ENCODE measurements around the gene CPLANE2.
A peak's percentile ranks its signal among the peaks of the same experiment; 100 is the strongest.

The CPLANE2 gene

GRCh38 chr1:16186655-16187235 lies 50.2 kb downstream of the CPLANE2 start:
- H3K36me3 ChIP-seq (ENCODE audit: insufficient read depth, low read length), result no peaks in the 10 kb centered on the region

GRCh38 chr1:16184557-16185303 lies 52.3 kb downstream of the CPLANE2 start:
- Histone ChIP-seq H3K9me3 (ENCODE audit: control insufficient read depth, insufficient read depth, low read length) (no peaks in the 10 kb centered on the region), H3K36me3 (ENCODE audit: insufficient read depth, low read length) (no peaks in the 10 kb centered on the region), H3K9ac (ENCODE audit: low read depth, low read length) (no peak overlapping the region), H3K4me1 (ENCODE audit: insufficient read depth, low read length) (peaks cover 22% of the 10 kb centered on the region)

More at GRCh38 chr1:16186655-16187235, 50.2 kb downstream of the CPLANE2 start:
- Histone ChIP-seq H3K9ac (ENCODE audit: low read depth, low read length) (no peak overlapping the region), H3K4me1 (ENCODE audit: insufficient read depth, low read length) (peaks cover 14% of the 10 kb centered on the region), H3K9me3 (ENCODE audit: control insufficient read depth, insufficient read depth, low read length) (no peaks in the 10 kb centered on the region)

GRCh38 chr1:16183765-16184556 lies 53.0 kb downstream of the CPLANE2 start:
- Histone ChIP-seq H3K36me3 (ENCODE audit: insufficient read depth, low read length) (no peaks in the 10 kb centered on the region), H3K9ac (ENCODE audit: low read depth, low read length) (no peak overlapping the region), H3K4me1 (ENCODE audit: insufficient read depth, low read length) (peaks cover 22% of the 10 kb centered on the region), H3K9me3 (ENCODE audit: control insufficient read depth, insufficient read depth, low read length) (no peaks in the 10 kb centered on the region)

GRCh38 chr1:16183179-16183578 lies 53.8 kb downstream of the CPLANE2 start:
- no peaks in the 10 kb centered on the region for H3K9me3 ChIP-seq (ENCODE audit: control insufficient read depth, insufficient read depth, low read length)
- H3K4me1 ChIP-seq (ENCODE audit: insufficient read depth, low read length), result peaks cover 16% of the 10 kb centered on the region
- H3K9ac ChIP-seq (ENCODE audit: low read depth, low read length), result no peak overlapping the region
- no peaks in the 10 kb centered on the region for H3K36me3 ChIP-seq (ENCODE audit: insufficient read depth, low read length)

GRCh38 chr1:16181887-16182719 lies 54.9 kb downstream of the CPLANE2 start:
- Histone ChIP-seq H3K9me3 (ENCODE audit: control insufficient read depth, insufficient read depth, low read length) (no peaks in the 10 kb centered on the region), H3K9ac (ENCODE audit: low read depth, low read length) (peak overlapping the region; percentile 12), H3K36me3 (ENCODE audit: insufficient read depth, low read length) (no peaks in the 10 kb centered on the region), H3K4me1 (ENCODE audit: insufficient read depth, low read length) (peaks cover 16% of the 10 kb centered on the region)
